Rectal smooth muscle tissue (tissue), 1 donor: ENCODE measurements around the gene UBE2D3.

Source experiments
- H3K27ac ChIP-seq: one replicate; pipeline ENCODE4 v1.7.0; 2013; ENCODE audit warnings: low read depth, low read length, inconsistent platforms
- H3K27me3 ChIP-seq: one replicate; pipeline ENCODE4 v1.7.0; 2013; ENCODE audit warnings: low read length; ENCODE audit not compliant: control insufficient read depth, insufficient read depth
- H3K36me3 ChIP-seq: one replicate; pipeline ENCODE4 v1.7.0; 2013; ENCODE audit warnings: low read length; ENCODE audit not compliant: control insufficient read depth, insufficient read depth
- H3K4me1 ChIP-seq: one replicate; pipeline ENCODE4 v1.7.0; 2013; ENCODE audit warnings: low read length; ENCODE audit not compliant: control insufficient read depth, insufficient read depth
- H3K4me3 ChIP-seq: one replicate; pipeline ENCODE4 v1.7.0; 2013; ENCODE audit warnings: low read length
- H3K9ac ChIP-seq: one replicate; pipeline ENCODE4 v1.7.0; 2013; ENCODE audit warnings: low read length

UBE2D3 gene

DNA sequence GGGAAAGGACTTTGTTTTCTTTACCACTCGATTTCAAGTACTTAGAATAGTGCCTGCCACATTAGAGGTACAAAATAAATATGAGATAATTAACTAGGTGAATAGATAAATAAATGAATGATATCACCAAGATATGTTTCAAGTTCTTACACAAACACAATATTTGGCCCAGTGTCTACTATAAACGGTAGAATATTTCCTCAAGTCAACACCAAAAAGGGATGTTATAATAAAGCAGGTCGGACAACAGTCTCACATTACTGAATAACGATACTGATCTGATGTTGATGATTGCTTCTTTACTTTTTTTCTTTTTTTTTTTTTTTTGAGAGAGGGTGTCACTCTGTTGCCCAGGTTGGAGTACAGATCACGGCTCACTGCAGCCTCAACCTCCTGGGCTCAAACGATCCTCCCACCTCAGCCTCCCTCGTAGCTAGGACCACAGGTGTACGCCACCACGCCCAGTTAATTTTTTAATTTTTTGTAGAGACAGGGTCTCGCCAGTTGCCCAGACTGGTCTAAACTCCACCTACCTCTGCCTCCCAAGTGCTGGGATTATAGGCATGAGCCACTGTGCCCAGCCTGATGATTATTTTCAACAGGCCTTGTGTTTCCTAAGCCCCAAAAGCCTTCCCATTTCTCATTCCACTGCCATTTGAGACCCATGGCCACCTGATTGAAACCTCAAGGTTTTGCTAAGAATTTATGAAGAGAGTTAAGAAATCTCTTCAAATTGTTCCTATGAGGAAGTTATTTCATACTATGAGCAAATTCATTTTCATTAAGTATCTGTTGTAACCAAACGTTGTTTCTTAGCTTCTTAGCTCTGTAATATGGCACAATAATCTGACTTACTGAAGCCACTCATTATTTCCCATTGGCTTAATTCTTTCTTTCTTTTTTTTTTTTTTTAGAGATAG, 68.8 kb downstream of the UBE2D3 start:
- no peak overlapping the region for H3K9ac ChIP-seq
- no peak overlapping the region for H3K4me3 ChIP-seq
- no peaks in the 10 kb centered on the region for H3K36me3 ChIP-seq
- H3K27me3 ChIP-seq, result no peaks in the 10 kb centered on the region
- no peak overlapping the region for H3K27ac ChIP-seq
- peaks cover 4% of the 10 kb centered on the region for H3K4me1 ChIP-seq

DNA sequence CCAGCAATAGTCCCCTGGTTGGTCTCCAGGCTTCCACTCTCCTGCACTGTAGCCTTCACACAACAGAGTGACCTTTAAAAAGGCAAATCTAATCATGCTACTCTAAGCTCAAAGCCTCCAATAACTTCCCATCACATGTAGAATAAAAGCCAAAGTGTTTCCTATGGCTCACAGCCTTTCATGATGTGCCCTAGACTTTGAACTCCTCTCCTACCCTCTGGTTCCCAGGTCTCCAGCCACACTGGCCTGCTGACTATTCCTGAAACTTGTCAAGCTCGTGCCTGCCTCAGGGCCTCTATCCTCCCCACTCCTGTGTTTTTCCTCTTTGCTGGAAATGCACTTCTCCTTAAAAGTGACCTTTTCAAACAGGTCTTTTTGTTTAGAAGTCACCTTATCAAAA, 69.7 kb downstream of the UBE2D3 start:
- Histone ChIP-seq H3K27me3 (no peaks in the 10 kb centered on the region), H3K36me3 (no peaks in the 10 kb centered on the region), H3K4me3 (no peak overlapping the region), H3K27ac (no peak overlapping the region), H3K4me1 (peaks cover 4% of the 10 kb centered on the region), H3K9ac (no peak overlapping the region)

DNA sequence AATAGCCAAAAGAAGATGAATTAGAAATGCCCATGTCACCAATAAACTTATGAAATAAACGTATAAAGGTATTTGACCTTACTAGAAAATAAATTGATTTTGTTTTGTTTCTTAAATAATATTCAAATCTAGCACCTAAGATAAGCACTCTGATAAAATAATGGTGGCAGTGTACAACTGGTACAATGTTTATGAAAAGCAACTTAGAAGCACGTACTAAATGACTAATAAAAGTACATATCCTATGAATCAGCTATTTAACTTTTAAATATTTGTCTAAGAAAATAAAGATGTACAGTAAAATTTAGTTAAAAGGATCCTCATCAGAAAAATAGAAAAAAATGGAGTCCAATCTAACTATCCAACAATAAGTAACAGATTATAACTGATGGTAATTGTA, 73.3 kb downstream of the UBE2D3 start:
- Histone ChIP-seq H3K9ac (no peak overlapping the region), H3K4me3 (no peak overlapping the region), H3K27ac (no peak overlapping the region), H3K27me3 (no peaks in the 10 kb centered on the region), H3K4me1 (no peaks in the 10 kb centered on the region), H3K36me3 (no peaks in the 10 kb centered on the region)

DNA sequence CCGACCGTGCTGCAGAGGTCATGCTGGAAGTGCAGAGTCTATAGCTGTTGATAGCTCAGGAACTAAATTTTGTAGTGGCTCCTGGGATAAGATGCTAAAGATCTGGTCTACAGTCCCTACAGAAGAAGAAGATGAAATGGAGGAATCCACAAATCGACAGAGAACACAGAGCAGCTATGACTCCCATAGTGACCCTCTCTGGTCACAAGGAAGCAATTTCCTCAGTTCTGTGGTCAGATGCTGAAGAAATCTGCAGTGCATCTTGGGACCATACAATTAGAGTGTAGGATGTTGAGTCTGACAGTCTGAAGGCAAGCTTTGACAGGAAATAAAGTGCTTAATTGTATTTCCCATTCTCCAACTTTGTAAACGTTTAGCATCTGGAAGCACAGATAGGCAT, 75.4 kb downstream of the UBE2D3 start:
- no peak overlapping the region for H3K27ac ChIP-seq
- H3K36me3 ChIP-seq, result no peaks in the 10 kb centered on the region
- no peaks in the 10 kb centered on the region for H3K27me3 ChIP-seq
- H3K9ac ChIP-seq, result no peak overlapping the region
- H3K4me1 ChIP-seq, result no peaks in the 10 kb centered on the region
- H3K4me3 ChIP-seq, result no peak overlapping the region
